Measurements from ENCODE around the gene GCGR. TPM values are rescaled to one million over a fixed set of nuclear protein-coding genes. Genes with fewer than 3 reads are reported as not detected.

Gene GCGR
- total and polyA plus RNA-seq, 2 of the 13 experiments (the other 11 are each of a cell fraction or from before 2014, with no cell fraction given): 0.04 to 0.13 TPM

DNA sequence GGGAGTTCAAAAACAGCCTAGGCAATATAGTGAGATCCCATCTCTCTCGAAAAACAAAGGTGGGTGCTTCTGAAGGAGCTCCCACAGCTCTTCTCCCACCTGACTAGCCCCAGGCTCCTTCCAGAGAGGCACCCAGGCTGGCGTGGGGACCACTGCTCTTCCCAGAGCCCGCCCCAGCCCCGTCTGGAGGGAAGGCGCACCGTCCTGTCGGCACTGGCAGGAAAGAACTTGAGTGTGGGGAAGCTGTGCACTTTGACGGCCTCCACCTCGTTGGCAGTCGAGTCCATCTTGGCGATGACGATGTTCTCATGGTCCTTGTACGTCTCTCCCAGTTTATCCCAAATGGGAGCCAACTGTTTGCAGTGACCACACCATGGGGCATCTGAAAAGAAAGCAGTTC is 41.4 kb downstream of the GCGR start:
- TF ChIP-seq SP4 (CRISPR knock-in tag; IDR thresholded peaks at IDR 0.05) (0 out of 2 replicates have a peak, but pooled peaks have one; percentile 32), HES4 (CRISPR knock-in tag; IDR thresholded peaks at IDR 0.05; ENCODE audit: borderline replicate concordance) (0 out of 2 replicates have a peak, but pooled peaks have one; percentile 41), HOXA3 (CRISPR knock-in tag; IDR thresholded peaks at IDR 0.05) (0 out of 2 replicates have a peak, but pooled peaks have one; percentile 3), FOXJ3 (CRISPR knock-in tag; IDR thresholded peaks at IDR 0.05; ENCODE audit: borderline replicate concordance) (no peak)
- POLR2A ChIA-PET: interaction anchor here (1.0 to 1.7 kb wide), 4 partner anchors 12 to 23 kb away, joined by 4 to 7 read pairs (median 5); partner anchors contain the start of genes MCRIP1 and P4HB
- CTCF ChIA-PET (ENCODE audit: low intra/inter-chr PET ratio, low total read pairs): no interaction called here
- Histone ChIP-seq H4K20me1 (ENCODE audit: insufficient read depth, low read length) (peaks cover 6% of the 10 kb centered on the region; the same call in 1 of the 2 replicates), H3K27me3 (ENCODE audit: control insufficient read depth in 1 of 2, insufficient read depth in 2 of 2, low read length in 2 of 2) (no peaks in the 10 kb centered on the region), H3K4me3 (replicated peaks in 1 of 3; ENCODE audit: insufficient read depth in 1 of 3, low read depth in 2 of 3, low read length in 3 of 3) (no peak overlapping the region), H2AFZ (ENCODE audit: low read length) (no peak overlapping the region), H3K9ac (ENCODE audit: insufficient read depth, low read depth, low read length) (no peak overlapping the region), H3K27ac (ENCODE audit: extremely low read length, insufficient read depth, low read length) (no peak overlapping the region), H3K9me3 (ENCODE audit: low read length) (no peaks in the 10 kb centered on the region), H3K4me1 (ENCODE audit: insufficient read depth, low read length) (peaks cover 15% of the 10 kb centered on the region), H3K36me3 (replicated peaks in 1 of 2; ENCODE audit: control insufficient read depth in 1 of 2, insufficient read depth in 2 of 2, low read length in 2 of 2) (peaks cover 39 to 63% of the 10 kb centered on the region in 2 experiments), H3K4me2 (ENCODE audit: low read depth, low read length) (no peak overlapping the region), H3K79me2 (ENCODE audit: insufficient read depth, low read length) (no peaks in the 10 kb centered on the region)
- FAIRE-seq: no peak
- BruUV-seq (replicated peaks): no TSS peak
- WGBS (ENCODE audit: low lambda C conversion rate): 90% methylated on average over 13 of the region's 13 CpGs
- intact Hi-C loops (cut with micrococcal nuclease; ENCODE audit: unreplicated experiment): no loop called here
- no peak for DNase-seq (ENCODE audit: low spot score)
- ATAC-seq: no peak
- in situ Hi-C loops (cut with HindIII; ENCODE audit: extremely low pct_ligation_motif_present, low pct_unique_long_range_greater_than_20kb): no loop called here

DNA sequence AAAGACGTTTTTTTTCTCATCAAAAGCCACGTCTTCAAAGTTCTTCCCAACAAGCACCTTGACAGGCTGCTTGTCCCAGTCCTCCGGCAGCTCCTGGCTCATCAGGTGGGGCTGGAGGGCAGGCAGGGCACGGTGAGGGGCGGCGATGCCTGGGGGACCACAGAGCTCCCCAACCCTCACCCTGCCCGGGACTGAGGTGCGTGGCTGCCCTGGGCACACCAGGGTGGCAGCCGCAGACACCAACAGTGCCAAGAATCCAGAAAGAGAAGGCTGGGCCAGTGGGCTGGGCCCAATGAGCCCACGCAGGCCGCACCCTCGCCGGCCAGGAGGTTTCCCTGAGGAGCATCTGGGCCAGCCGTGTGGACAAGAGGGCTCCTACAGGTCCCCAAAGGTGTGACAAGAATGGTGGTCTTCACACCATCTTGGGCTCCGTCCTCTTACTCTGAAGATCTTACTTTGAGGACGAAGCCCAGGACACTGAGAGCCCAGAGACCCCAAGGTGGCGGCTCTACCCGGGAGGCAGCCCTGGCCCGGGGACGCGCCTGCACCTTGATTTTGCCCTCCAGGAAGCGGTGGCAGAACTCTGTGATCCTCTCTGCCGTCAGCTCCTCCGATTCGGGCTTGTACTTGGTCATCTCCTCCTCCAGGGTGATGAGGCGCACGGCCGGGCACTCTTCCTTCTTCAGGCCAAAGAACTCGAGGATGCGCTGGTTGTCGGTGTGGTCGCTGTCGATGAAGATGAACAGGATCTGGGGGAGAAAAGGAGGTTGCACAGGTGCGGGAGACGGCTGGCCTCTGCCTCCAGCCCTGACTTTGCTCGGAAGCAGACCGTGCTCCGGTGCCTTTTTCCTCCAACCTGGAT is 42.2 kb downstream of the GCGR start:
- no peak overlapping the region for H3K9ac ChIP-seq (ENCODE audit: insufficient read depth, low read depth, low read length)
- no peak overlapping the region for H2AFZ ChIP-seq (ENCODE audit: low read length)
- H3K36me3 ChIP-seq (replicated peaks in 1 of 2; ENCODE audit: control insufficient read depth in 1 of 2, insufficient read depth in 2 of 2, low read length in 2 of 2): peaks cover 39 to 64% of the 10 kb centered on the region in 2 experiments
- no peak overlapping the region for H3K27ac ChIP-seq (ENCODE audit: extremely low read length, insufficient read depth, low read length)
- no peaks in the 10 kb centered on the region for H3K9me3 ChIP-seq (ENCODE audit: low read length)
- ATAC-seq (no peak), DNase-seq (ENCODE audit: low spot score) (no peak), FAIRE-seq (no peak)
- in situ Hi-C loops (cut with HindIII; ENCODE audit: extremely low pct_ligation_motif_present, low pct_unique_long_range_greater_than_20kb) (no loop called here), intact Hi-C loops (cut with micrococcal nuclease; ENCODE audit: unreplicated experiment) (no loop called here)
- ChIA-PET CTCF (ENCODE audit: low intra/inter-chr PET ratio, low total read pairs) (no interaction called here), POLR2A (interaction anchor here (1.0 to 1.7 kb wide), 3 partner anchors 13 to 24 kb away, joined by 4 to 7 read pairs (median 5); partner anchors contain the start of genes MCRIP1 and P4HB)
- no peaks in the 10 kb centered on the region for H3K27me3 ChIP-seq (ENCODE audit: control insufficient read depth in 1 of 2, insufficient read depth in 2 of 2, low read length in 2 of 2)
- no peak overlapping the region for H3K4me2 ChIP-seq (ENCODE audit: low read depth, low read length)
- 97% methylated on average over 34 of the region's 38 CpGs for WGBS (ENCODE audit: low lambda C conversion rate)
- H3K4me3 ChIP-seq (replicated peaks in 1 of 3; ENCODE audit: insufficient read depth in 1 of 3, low read depth in 2 of 3, low read length in 3 of 3): no peak overlapping the region
- H4K20me1 ChIP-seq (ENCODE audit: insufficient read depth, low read length): peaks cover 6% of the 10 kb centered on the region; the same call in 1 of the 2 replicates
- H3K4me1 ChIP-seq (ENCODE audit: insufficient read depth, low read length): peaks cover 9% of the 10 kb centered on the region
- BruUV-seq (replicated peaks): no TSS peak
- no peaks in the 10 kb centered on the region for H3K79me2 ChIP-seq (ENCODE audit: insufficient read depth, low read length)
- TF ChIP-seq CBX1 (IDR thresholded peaks at IDR 0.05; ENCODE audit: low read depth): no peak
- 0 out of 2 replicates have a peak, but pooled peaks have one; percentile 7 for TF ChIP-seq HOXA3 (CRISPR knock-in tag; IDR thresholded peaks at IDR 0.05)
- TF ChIP-seq ZNF101 (CRISPR knock-in tag; IDR thresholded peaks at IDR 0.05; ENCODE audit: borderline replicate concordance, low read depth): no peak
- TF ChIP-seq ZNF543 (CRISPR knock-in tag; IDR thresholded peaks at IDR 0.05): no peak
- TF ChIP-seq POLR2G (IDR thresholded peaks at IDR 0.05; ENCODE audit: low read depth, low read length): 0 out of 2 replicates have a peak, but pooled peaks have one; percentile 10
- no peak for TF ChIP-seq ZFP36L2 (CRISPR knock-in tag; IDR thresholded peaks at IDR 0.05)
- TF ChIP-seq MZF1 (CRISPR knock-in tag; IDR thresholded peaks at IDR 0.05; ENCODE audit: borderline replicate concordance): no peak
- TF ChIP-seq RBFOX2 (IDR thresholded peaks at IDR 0.05; ENCODE audit: low read depth, low read length): peak; percentile 65
- TF ChIP-seq, protein P1, sequence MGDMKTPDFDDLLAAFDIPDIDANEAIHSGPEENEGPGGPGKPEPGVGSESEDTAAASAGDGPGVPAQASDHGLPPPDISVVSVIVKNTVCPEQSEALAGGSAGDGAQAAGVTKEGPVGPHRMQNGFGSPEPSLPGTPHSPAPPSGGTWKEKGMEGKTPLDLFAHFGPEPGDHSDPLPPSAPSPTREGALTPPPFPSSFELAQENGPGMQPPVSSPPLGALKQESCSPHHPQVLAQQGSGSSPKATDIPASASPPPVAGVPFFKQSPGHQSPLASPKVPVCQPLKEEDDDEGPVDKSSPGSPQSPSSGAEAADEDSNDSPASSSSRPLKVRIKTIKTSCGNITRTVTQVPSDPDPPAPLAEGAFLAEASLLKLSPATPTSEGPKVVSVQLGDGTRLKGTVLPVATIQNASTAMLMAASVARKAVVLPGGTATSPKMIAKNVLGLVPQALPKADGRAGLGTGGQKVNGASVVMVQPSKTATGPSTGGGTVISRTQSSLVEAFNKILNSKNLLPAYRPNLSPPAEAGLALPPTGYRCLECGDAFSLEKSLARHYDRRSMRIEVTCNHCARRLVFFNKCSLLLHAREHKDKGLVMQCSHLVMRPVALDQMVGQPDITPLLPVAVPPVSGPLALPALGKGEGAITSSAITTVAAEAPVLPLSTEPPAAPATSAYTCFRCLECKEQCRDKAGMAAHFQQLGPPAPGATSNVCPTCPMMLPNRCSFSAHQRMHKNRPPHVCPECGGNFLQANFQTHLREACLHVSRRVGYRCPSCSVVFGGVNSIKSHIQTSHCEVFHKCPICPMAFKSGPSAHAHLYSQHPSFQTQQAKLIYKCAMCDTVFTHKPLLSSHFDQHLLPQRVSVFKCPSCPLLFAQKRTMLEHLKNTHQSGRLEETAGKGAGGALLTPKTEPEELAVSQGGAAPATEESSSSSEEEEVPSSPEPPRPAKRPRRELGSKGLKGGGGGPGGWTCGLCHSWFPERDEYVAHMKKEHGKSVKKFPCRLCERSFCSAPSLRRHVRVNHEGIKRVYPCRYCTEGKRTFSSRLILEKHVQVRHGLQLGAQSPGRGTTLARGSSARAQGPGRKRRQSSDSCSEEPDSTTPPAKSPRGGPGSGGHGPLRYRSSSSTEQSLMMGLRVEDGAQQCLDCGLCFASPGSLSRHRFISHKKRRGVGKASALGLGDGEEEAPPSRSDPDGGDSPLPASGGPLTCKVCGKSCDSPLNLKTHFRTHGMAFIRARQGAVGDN (CRISPR knock-in tag; IDR thresholded peaks at IDR 0.05): peak; percentile 13; the same call in 1 of the 2 replicates
- TF ChIP-seq ZFP36L1 (CRISPR knock-in tag; IDR thresholded peaks at IDR 0.05): no peak

All from HepG2 (cell line).